Amniotic stem cell (primary cell): ENCODE results near the gene SBF2.

ENCODE experiments used
- DNase-seq: peaks from one replicate; lab custom pipeline; 2025; lab: John Stamatoyannopoulos, UW

The SBF2 gene

GRCh38 chr11:9896902-9897301, 397.1 kb downstream of the SBF2 start:
- no peak for DNase-seq

GRCh38 chr11:9895006-9895405, 399.0 kb downstream of the SBF2 start:
- no peak for DNase-seq

GRCh38 chr11:9893474-9893873, 400.5 kb downstream of the SBF2 start:
- no peak for DNase-seq

GRCh38 chr11:9888938-9889337, 405.1 kb downstream of the SBF2 start:
- DNase-seq, result no peak

GRCh38 chr11:9887472-9887871, 406.5 kb downstream of the SBF2 start:
- DNase-seq, result no peak

GRCh38 chr11:9886595-9886994, 407.4 kb downstream of the SBF2 start:
- DNase-seq, result no peak

- DNase-seq, result no peak
Measured at GRCh38 chr11:9884601-9885000, 409.4 kb downstream of the SBF2 start.

GRCh38 chr11:9880657-9881056, 413.4 kb downstream of the SBF2 start:
- no peak for DNase-seq

GRCh38 chr11:9878936-9879335, 415.1 kb downstream of the SBF2 start:
- DNase-seq, result no peak

- no peak for DNase-seq
Measured at GRCh38 chr11:9876331-9876730, 417.7 kb downstream of the SBF2 start.

GRCh38 chr11:9875862-9876261, 418.2 kb downstream of the SBF2 start:
- no peak for DNase-seq

- DNase-seq, result no peak
Measured at GRCh38 chr11:9875399-9875798, 418.6 kb downstream of the SBF2 start.

- DNase-seq, result no peak
Measured at GRCh38 chr11:9874466-9874865, 419.6 kb downstream of the SBF2 start.

GRCh38 chr11:9868641-9869040, 425.4 kb downstream of the SBF2 start:
- DNase-seq, result no peak

GRCh38 chr11:9862981-9863380, 431.0 kb downstream of the SBF2 start:
- no peak for DNase-seq

- no peak for DNase-seq
Measured at GRCh38 chr11:9861860-9862725, 431.9 kb downstream of the SBF2 start.

- no peak for DNase-seq
Measured at GRCh38 chr11:9859554-9860305, 434.3 kb downstream of the SBF2 start.

- no peak for DNase-seq
Measured at GRCh38 chr11:9858822-9859221, 435.2 kb downstream of the SBF2 start.

GRCh38 chr11:9858218-9858617, 435.8 kb downstream of the SBF2 start:
- no peak for DNase-seq

GRCh38 chr11:9855579-9856287, 438.3 kb downstream of the SBF2 start:
- no peak for DNase-seq

GRCh38 chr11:9853929-9854552, 440.0 kb downstream of the SBF2 start:
- DNase-seq, result no peak

GRCh38 chr11:9852465-9852864, 441.6 kb downstream of the SBF2 start:
- DNase-seq, result no peak
